Liver (tissue), 9 donors: ENCODE data around the gene GPHA2. TPM values are rescaled to one million over a fixed set of nuclear protein-coding genes. Genes with fewer than 3 reads are reported as not detected.

Experiments
- DNase-seq: peaks from one replicate; pipeline ENCODE4 v3.0.0-alpha.2; 2017; ENCODE audit warnings: low spot score
- H3K27ac ChIP-seq, 2 donors: one replicate each; pipeline ENCODE4 v1.7.0; 2013; ENCODE audit warnings: inconsistent platforms in 2 of 2, low read length in 2 of 2, control low read depth in 1 of 2, low read depth in 1 of 2, mild to moderate bottlenecking in 1 of 2
- H3K27me3 ChIP-seq, 4 donors: one replicate each; pipeline versions ENCODE4 v1.6.1 to v1.7.0; 2013; ENCODE audit warnings: low read length in 3 of 4, inconsistent platforms in 1 of 4, mild to moderate bottlenecking in 1 of 4, moderate library complexity in 1 of 4; ENCODE audit not compliant: control insufficient read depth in 4 of 4, insufficient read depth in 4 of 4
- H3K36me3 ChIP-seq, 4 donors: one replicate each; pipeline versions ENCODE4 v1.6.1 to v1.7.0; 2013; ENCODE audit warnings: low read length in 3 of 4, mild to moderate bottlenecking in 3 of 4, low read depth in 1 of 4, moderate library complexity in 1 of 4; ENCODE audit not compliant: control insufficient read depth in 4 of 4, insufficient read depth in 3 of 4
- H3K4me1 ChIP-seq, 4 donors: one replicate each; pipeline versions ENCODE4 v1.6.1 to v1.7.0; 2013; ENCODE audit warnings: low read length in 3 of 4, mild to moderate bottlenecking in 3 of 4, moderate library complexity in 1 of 4; ENCODE audit not compliant: control insufficient read depth in 4 of 4, insufficient read depth in 4 of 4
- H3K4me3 ChIP-seq, 3 donors: one replicate each; pipeline versions ENCODE4 v1.6.1 to v1.7.0; 2013; ENCODE audit warnings: low read length in 3 of 3, control low read depth in 1 of 3, low read depth in 1 of 3, mild to moderate bottlenecking in 1 of 3
- H3K9ac ChIP-seq, 2 donors: one replicate each; pipeline ENCODE4 v1.7.0; 2013; ENCODE audit warnings: low read length in 2 of 2, mild to moderate bottlenecking in 2 of 2, moderate library complexity in 2 of 2, control low read depth in 1 of 2, low read depth in 1 of 2
- H3K9me3 ChIP-seq, 4 donors: one replicate each; pipeline versions ENCODE4 v1.6.1 to v1.7.0; 2013; ENCODE audit warnings: low read length in 3 of 4; ENCODE audit not compliant: control insufficient read depth in 4 of 4
- EGR1 ChIP-seq, 2 donors: IDR thresholded peaks; 2 replicates each; pipeline ENCODE4 v1.6.1; 2016 to 2018; ENCODE audit warnings: antibody characterized with exemption in 2 of 2, low read depth in 2 of 2
- FOXA1 ChIP-seq: IDR thresholded peaks from 2 replicates; pipeline ENCODE4 v1.6.1; 2016; ENCODE audit warnings: antibody characterized with exemption
- FOXA2 ChIP-seq: IDR thresholded peaks from 2 replicates; pipeline ENCODE4 v1.6.1; 2016; ENCODE audit warnings: antibody characterized with exemption
- GABPA ChIP-seq, 2 donors: IDR thresholded peaks in 1 of 2; conservative IDR thresholded peaks in 1 of 2; 2 replicates each; pipeline ENCODE4 v1.6.1; 2016; ENCODE audit warnings: antibody characterized with exemption in 2 of 2, mild to moderate bottlenecking in 1 of 2, moderate library complexity in 1 of 2
- HNF4A ChIP-seq, 2 donors: conservative IDR thresholded peaks; 2 replicates each; pipeline ENCODE4 v1.6.1; 2016; ENCODE audit warnings: antibody characterized with exemption in 2 of 2, mild to moderate bottlenecking in 2 of 2
- HNF4G ChIP-seq: IDR thresholded peaks from 2 replicates; pipeline ENCODE4 v1.6.1; 2016; ENCODE audit warnings: antibody characterized with exemption
- JUND ChIP-seq, 2 donors: IDR thresholded peaks; 2 replicates each; pipeline ENCODE4 v1.6.1; 2016; ENCODE audit warnings: antibody characterized with exemption in 2 of 2
- NR2F2 ChIP-seq: IDR thresholded peaks from 2 replicates; pipeline ENCODE4 v1.6.1; 2016; ENCODE audit warnings: antibody characterized with exemption
- RAD21 ChIP-seq, 2 donors: IDR thresholded peaks; 2 replicates each; pipeline ENCODE4 v1.6.1; 2016; ENCODE audit warnings: antibody characterized with exemption in 2 of 2, mild to moderate bottlenecking in 2 of 2
- RXRA ChIP-seq, 2 donors: IDR thresholded peaks; 2 replicates each; pipeline ENCODE4 v1.6.1; 2017 to 2018; ENCODE audit warnings: antibody characterized with exemption in 2 of 2, mild to moderate bottlenecking in 1 of 2
- SP1 ChIP-seq: IDR thresholded peaks from 2 replicates; pipeline ENCODE4 v1.6.1; 2018; ENCODE audit warnings: antibody characterized with exemption, mild to moderate bottlenecking
- TAF1 ChIP-seq: conservative IDR thresholded peaks from 2 replicates; pipeline ENCODE4 v1.6.1; 2016; ENCODE audit warnings: antibody characterized with exemption, mild to moderate bottlenecking
- YY1 ChIP-seq: IDR thresholded peaks from 2 replicates; pipeline ENCODE4 v1.6.1; 2016; ENCODE audit warnings: antibody characterized with exemption, mild to moderate bottlenecking
- WGBS: extraction: QIAGEN DNeasy Blood & Tissue Kit; methylation state at CpG from one replicate; pipeline ENCODE4 v1.1.7; 2013; 5-methylcytosine and 5-hydroxymethylcytosine counted together
- polyA plus RNA-seq, 2 donors: library from polyadenylated mRNA; stranded (reverse) in 1 of 2; unstranded in 1 of 2; fragments of 200-250 nt in 1 of 2; fragments of >200 nt in 1 of 2; fragmentation: Nextera tagmentation in 1 of 2; extraction: Ambion mirVana in 1 of 2; gene quantifications; one replicate each; pipeline versions ENCODE4 v1.2.1 to v1.2.3, GENCODE V29; 2013 to 2015
- total RNA-seq, 2 donors: library from RNA; depleted of rRNA; stranded (reverse); fragments of >200 nt; gene quantifications; one replicate each; pipeline ENCODE4 v1.2.3, GENCODE V29; 2014
- TF ChIP-seq, protein P1 (sequence below): IDR thresholded peaks from 2 replicates; pipeline ENCODE4 v1.6.1; 2016; ENCODE audit warnings: antibody characterized with exemption, mild to moderate bottlenecking
- TF ChIP-seq, protein P2 (sequence below): IDR thresholded peaks from 2 replicates; pipeline ENCODE4 v1.6.1; 2016; ENCODE audit warnings: antibody characterized with exemption
- TF ChIP-seq, protein P3 (sequence below): IDR thresholded peaks from 2 replicates; pipeline ENCODE4 v1.6.1; 2016; ENCODE audit warnings: antibody characterized with exemption
- TF ChIP-seq, protein P4 (sequence below): fragments of 150-350 bp; IDR thresholded peaks from 2 replicates; pipeline ENCODE4 v1.5.1; 2017; ENCODE audit warnings: improper control_type of control experiment, low read depth, low read length; ENCODE audit not compliant: missing input control
- TF ChIP-seq, protein P5 (sequence below): IDR thresholded peaks from 2 replicates; pipeline ENCODE4 v1.6.1; 2016; ENCODE audit warnings: antibody characterized with exemption
- donor health status: healthy.
- donor health status: healthy.
- donor health status: healthy.
- donor health status: healthy.
- donor health status: healthy.

Gene GPHA2
- total and polyA plus RNA-seq, 4 donors: not detected

DNA sequence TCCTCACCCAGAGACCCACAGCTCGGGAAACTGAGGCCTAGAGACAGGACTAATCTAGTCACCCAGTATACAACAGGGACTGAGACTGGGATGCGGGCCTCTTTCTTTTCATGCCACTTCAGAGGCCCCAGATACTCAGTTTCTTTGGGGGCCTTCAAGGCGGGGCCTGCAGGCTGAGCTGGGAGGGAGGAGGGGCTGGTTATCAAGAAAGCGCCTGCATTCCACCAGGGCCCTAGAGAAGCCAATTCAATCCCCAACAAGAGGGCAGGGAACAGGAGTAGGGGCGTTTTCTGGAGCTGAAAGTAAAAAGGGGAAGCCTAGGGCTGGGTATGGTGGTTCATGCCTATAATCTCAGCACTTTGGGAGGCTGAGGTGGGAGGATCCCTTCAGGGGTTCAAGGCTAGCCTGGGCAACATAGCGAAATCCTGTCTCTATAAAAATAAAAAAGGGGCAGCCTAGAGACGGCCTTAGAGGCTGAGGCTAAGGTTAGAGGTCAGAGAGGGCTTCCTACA is 20.3 kb downstream of the GPHA2 start:
- H3K9ac ChIP-seq: no peak overlapping the region
- no peaks in the 10 kb centered on the region for H3K27me3 ChIP-seq
- peaks cover 17 to 37% (median 29%) of the 10 kb centered on the region in 4 donors for H3K36me3 ChIP-seq
- no peaks in the 10 kb centered on the region for H3K9me3 ChIP-seq
- peak overlapping the region; percentile 88 to 94 for H3K27ac ChIP-seq
- TF ChIP-seq, protein P1, sequence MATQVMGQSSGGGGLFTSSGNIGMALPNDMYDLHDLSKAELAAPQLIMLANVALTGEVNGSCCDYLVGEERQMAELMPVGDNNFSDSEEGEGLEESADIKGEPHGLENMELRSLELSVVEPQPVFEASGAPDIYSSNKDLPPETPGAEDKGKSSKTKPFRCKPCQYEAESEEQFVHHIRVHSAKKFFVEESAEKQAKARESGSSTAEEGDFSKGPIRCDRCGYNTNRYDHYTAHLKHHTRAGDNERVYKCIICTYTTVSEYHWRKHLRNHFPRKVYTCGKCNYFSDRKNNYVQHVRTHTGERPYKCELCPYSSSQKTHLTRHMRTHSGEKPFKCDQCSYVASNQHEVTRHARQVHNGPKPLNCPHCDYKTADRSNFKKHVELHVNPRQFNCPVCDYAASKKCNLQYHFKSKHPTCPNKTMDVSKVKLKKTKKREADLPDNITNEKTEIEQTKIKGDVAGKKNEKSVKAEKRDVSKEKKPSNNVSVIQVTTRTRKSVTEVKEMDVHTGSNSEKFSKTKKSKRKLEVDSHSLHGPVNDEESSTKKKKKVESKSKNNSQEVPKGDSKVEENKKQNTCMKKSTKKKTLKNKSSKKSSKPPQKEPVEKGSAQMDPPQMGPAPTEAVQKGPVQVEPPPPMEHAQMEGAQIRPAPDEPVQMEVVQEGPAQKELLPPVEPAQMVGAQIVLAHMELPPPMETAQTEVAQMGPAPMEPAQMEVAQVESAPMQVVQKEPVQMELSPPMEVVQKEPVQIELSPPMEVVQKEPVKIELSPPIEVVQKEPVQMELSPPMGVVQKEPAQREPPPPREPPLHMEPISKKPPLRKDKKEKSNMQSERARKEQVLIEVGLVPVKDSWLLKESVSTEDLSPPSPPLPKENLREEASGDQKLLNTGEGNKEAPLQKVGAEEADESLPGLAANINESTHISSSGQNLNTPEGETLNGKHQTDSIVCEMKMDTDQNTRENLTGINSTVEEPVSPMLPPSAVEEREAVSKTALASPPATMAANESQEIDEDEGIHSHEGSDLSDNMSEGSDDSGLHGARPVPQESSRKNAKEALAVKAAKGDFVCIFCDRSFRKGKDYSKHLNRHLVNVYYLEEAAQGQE: no peak
- TF ChIP-seq FOXA2 (no peak), RXRA (IDR thresholded peaks at IDR 0.05) (no peak), NR2F2 (no peak), TAF1 (no peak), FOXA1 (no peak), HNF4G (no peak), JUND (IDR thresholded peaks at IDR 0.05) (no peak), HNF4A (conservative IDR thresholded peaks at IDR 0.05) (no peak), YY1 (no peak), SP1 (no peak), GABPA (IDR thresholded peaks at IDR 0.05 in 1 of 2, conservative IDR thresholded peaks at IDR 0.05 in 1 of 2) (no peak), RAD21 (IDR thresholded peaks at IDR 0.05) (no peak), EGR1 (IDR thresholded peaks at IDR 0.05; ENCODE audit: low read depth in 2 of 2) (no peak)
- TF ChIP-seq, protein P2, sequence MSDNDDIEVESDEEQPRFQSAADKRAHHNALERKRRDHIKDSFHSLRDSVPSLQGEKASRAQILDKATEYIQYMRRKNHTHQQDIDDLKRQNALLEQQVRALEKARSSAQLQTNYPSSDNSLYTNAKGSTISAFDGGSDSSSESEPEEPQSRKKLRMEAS: no peak
- TF ChIP-seq, protein P3, sequence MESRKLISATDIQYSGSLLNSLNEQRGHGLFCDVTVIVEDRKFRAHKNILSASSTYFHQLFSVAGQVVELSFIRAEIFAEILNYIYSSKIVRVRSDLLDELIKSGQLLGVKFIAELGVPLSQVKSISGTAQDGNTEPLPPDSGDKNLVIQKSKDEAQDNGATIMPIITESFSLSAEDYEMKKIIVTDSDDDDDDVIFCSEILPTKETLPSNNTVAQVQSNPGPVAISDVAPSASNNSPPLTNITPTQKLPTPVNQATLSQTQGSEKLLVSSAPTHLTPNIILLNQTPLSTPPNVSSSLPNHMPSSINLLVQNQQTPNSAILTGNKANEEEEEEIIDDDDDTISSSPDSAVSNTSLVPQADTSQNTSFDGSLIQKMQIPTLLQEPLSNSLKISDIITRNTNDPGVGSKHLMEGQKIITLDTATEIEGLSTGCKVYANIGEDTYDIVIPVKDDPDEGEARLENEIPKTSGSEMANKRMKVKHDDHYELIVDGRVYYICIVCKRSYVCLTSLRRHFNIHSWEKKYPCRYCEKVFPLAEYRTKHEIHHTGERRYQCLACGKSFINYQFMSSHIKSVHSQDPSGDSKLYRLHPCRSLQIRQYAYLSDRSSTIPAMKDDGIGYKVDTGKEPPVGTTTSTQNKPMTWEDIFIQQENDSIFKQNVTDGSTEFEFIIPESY: no peak
- TF ChIP-seq, protein P4, sequence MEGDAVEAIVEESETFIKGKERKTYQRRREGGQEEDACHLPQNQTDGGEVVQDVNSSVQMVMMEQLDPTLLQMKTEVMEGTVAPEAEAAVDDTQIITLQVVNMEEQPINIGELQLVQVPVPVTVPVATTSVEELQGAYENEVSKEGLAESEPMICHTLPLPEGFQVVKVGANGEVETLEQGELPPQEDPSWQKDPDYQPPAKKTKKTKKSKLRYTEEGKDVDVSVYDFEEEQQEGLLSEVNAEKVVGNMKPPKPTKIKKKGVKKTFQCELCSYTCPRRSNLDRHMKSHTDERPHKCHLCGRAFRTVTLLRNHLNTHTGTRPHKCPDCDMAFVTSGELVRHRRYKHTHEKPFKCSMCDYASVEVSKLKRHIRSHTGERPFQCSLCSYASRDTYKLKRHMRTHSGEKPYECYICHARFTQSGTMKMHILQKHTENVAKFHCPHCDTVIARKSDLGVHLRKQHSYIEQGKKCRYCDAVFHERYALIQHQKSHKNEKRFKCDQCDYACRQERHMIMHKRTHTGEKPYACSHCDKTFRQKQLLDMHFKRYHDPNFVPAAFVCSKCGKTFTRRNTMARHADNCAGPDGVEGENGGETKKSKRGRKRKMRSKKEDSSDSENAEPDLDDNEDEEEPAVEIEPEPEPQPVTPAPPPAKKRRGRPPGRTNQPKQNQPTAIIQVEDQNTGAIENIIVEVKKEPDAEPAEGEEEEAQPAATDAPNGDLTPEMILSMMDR: no peak
- TF ChIP-seq, protein P5, sequence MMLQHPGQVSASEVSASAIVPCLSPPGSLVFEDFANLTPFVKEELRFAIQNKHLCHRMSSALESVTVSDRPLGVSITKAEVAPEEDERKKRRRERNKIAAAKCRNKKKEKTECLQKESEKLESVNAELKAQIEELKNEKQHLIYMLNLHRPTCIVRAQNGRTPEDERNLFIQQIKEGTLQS: no peak
- peaks cover 11 to 24% (median 17%) of the 10 kb centered on the region in 4 donors for H3K4me1 ChIP-seq
- H3K4me3 ChIP-seq: no peak overlapping the region
- 82% methylated on average over 7 of the region's 7 CpGs for WGBS
- DNase-seq: peak; percentile 53
